NCI-H69 (cell line): ENCODE measurements around the gene MARCHF5.

ENCODE experiments used
- DNase-seq: peaks from one replicate; lab custom pipeline; 2025; lab: John Stamatoyannopoulos, UW

Gene MARCHF5, protein sequence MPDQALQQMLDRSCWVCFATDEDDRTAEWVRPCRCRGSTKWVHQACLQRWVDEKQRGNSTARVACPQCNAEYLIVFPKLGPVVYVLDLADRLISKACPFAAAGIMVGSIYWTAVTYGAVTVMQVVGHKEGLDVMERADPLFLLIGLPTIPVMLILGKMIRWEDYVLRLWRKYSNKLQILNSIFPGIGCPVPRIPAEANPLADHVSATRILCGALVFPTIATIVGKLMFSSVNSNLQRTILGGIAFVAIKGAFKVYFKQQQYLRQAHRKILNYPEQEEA

DNA sequence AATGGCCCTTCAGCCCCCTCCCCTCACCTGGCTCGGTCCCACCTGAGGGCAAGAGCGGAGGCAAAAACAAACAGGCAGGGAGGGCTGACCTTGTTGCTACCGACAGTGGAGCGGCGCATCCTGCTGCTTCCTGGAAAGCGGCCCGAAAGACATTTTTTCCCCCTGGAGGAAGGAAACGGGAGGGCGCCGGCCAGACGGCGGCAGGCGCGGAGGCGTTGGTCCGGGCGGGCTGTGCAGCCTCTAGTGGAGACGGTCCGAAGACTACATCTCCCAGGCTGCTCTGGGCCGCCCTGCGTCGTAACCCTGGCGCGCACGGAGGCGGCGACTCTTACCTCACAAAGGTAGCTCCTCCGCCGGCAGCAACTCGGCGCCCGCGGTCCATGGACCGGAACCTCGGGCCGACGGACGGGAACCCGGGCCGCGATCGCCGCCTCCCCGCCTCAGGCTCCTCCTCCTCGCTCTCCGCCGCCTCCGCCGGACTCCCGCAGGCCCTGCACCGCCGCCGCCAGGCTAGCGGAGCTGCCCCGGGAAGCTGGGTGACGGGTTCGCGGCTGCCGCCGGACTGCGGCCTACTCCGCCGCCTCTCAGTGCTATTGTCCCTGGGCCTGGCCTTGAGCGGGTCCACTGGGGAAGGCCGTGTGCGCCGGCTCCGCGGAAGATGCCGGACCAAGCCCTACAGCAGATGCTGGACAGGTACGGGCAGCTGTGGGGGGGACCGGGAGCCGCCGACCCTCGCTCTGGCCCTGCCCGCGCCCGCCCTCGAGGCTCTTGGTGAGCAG, at the start of gene MARCHF5, which contains the start of gene CPEB3:
MARCHF5 (plus strand) TSS at position 331 of the 779 bp plus-strand sequence; CDS start at position 659, 328 bp downstream.
CPEB3 (minus strand) TSS at position 242 of the 779 bp plus-strand sequence. CDS start 50,728 bp downstream, outside the sequence.
- DNase-seq = peak; percentile 95

DNA sequence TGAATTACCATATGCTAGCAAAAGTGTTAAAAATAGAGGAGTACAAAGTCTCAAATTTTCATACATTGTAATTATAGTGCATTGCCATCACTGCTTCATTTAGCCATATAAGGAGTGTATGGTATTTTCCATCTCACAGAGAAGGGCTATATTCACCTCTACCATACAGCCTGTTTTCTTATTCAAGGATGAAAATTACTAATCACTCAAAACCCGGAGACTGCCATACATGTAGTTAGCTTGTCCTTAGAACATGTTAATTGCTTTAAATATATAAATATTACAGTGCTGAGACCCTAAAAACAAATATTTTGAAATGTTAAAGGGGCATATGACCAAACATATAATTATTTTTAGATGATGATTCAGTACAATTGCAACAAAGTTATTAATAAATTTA, 49.5 kb upstream of the MARCHF5 start:
- no peak for DNase-seq

DNA sequence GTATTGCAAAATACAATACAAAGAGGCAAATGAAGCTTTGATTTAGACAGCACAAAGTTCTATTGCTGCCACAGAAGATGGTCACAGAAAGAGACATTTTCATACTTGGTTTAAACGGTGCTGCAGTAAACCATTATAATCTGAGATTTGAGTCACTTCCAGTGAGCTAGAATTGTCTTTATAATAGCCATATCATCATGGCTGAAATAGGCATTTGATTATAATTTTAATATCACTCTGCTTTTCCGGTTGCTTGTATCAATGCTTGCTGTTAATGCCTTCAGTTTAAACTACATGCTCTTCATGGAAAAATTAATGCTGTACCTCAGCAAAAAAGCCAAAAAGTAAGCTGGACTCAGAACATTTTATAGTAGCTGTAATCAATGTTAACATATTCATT, 48.6 kb upstream of the MARCHF5 start:
- no peak for DNase-seq

DNA sequence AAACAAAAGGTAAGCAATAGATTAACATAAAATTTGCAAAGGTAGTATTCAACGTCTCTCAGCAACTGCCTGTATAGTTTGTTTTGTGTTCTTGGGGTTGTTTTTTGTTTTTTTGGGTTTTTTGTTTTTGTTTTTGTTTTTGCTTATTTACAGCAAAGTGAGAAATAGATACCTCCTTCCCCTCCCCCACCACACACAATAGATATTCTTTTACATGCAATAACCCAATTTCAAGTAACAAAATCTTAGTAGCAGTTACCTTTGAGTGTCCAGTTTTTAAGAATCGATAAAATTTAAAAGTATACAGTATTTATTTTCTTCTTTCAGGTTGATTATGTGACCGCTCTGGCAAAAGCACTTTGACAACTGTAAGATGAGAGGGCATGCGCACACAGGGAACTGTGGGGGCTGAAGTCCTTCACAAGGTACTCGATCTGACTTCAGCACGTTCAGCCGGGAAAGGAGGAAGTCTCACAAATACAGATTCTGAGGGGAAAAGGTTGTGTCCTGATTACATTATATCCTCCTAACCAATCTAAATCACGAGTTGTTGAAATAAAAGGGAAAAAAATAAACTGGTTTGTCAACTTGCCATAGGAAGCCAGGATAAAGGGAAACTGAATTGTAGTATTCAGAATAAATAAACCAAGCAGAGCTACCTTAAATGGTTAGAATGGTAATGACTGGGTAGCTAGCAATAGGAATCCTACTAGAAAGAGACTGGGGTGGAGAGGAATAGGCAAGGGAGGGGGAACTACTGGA, 47.9 kb upstream of the MARCHF5 start:
- peak; percentile 87 for DNase-seq

DNA sequence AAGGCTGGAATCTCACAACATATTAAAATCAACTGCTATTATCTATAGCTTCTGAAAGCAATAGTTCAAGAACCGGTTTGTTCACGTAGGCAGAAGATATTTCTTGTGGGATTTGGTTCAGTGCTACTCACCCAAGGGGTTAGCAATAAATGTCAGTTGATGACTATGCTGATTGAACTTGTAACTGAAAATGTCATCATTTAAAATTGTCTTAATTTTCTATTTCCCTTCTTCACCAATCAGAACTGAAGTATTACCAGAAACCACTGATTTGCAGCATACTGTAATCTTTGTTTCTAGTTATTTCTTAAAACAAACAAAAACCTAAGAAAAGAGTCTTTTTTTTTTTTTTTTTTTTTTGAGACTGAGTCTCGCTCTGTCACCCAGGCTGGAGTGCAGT, 46.2 kb upstream of the MARCHF5 start:
- DNase-seq = no peak

DNA sequence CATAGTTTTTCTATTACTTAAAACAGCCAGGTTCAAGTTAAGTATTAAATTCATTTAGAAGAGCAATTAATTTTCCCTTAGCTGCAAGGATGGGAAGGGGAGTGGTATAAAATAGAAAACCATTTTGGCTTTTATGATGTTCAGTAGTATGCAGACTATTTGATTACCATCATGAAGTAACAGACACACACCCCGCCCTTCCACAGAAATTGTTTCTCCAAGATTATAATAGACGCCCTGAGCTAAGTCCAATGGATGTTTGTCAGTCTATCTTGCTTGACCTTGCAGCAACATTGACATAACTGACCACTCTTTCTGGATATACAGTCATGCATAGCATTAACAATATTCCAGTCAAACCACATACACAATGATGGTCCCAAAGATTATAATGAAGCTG, 42.4 kb upstream of the MARCHF5 start:
- no peak for DNase-seq

DNA sequence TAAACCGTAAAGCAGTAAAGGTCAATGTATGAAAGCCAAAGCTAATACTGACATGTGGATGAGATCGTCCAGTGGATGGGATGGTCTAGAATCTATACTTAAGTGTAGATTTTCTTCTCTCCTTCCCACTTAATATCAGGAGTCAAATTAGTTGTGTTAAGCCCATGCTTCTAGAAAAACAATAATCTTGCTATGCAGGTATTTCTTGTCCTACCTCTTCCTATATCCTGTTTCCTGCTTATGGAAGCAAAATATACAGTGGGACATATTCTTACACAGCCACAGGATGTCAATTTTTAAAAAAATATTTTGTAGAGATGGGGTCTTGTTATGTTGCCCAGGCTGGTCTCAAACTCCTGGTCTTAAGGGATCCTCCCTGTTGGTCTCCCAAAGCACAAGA, 27.6 kb upstream of the MARCHF5 start:
- DNase-seq = no peak

DNA sequence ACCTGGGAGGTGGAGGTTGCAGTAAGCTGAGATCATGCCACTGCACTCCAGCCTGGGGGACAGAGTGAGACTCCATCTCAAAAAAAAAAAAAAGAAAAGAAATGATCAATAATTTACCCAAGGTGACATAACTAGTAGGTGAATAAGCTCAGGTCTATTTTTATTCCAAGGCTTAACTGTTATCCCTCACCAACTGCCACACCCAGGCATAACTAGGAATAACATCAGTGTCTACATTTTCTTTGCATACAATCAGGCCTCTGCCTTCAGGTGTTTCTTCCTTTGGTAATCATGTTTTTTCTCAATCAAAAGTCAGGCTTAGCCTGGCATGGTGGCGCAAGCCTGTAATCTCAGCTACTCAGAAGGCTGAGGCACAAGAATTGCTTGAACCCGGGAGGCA, 26.7 kb upstream of the MARCHF5 start:
- no peak for DNase-seq

DNA sequence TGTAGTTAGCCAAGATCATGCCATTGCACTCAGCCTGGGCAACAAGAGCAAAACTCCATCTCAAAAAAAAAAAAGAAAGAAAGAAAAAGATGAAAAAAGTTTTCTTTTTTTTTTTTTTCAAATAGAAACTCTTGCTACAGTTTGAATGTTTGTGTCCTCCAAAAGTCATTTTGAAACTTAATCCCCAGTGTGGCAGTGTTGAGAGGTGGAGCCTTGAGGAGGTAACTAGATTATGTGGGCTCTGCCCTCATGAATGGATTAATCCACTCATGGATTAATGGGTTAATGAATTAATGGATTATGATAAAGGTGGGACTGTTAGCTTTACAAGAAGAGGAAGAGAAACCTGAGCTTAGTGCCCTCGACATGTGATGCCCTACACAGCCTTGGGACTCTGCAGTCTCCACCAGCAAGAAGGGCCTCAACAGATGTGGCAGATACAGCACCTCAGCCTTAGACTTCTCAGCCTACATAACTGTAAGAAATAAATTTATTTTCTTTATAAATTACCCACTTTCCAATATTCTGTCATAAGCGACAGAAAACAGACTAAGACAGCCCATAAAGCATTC, 25.2 kb upstream of the MARCHF5 start:
- DNase-seq = no peak

DNA sequence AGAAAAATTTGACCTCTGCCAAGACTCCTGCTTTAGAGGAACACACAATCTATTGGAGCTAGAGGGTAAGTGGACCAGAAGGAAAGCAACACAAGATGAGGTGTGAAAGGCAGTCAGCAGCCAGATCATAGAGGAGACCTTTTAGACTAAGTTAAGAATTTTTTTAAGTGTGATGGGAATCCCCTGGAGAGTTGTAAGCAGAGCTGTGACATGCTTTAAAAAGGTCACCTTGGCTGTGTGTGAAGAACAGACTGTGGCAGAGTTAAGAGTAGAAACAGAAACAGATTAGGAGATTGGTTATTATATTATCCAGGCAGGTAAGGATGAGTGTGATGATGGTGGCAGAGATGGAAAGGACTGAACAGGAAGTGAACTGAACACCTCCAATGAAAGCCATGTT, 23.6 kb upstream of the MARCHF5 start:
- DNase-seq = no peak

DNA sequence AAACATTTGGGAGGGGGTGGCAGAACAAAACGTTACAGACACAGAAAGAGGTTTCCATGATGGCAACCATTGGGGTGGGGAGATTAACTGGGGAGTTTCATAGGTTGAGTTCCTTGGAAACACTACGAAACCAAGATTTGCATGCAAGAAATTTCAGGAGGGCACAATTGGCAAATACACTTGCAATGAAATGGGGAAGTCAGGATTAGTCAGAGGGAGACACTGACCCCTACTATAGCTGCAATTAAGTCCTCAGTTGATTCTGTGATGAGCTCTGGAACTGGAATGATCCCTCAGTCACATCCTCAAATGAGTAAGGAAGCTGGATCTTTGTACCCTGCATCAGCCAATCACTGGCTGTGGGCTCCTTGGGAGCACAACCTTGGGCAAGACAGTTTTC, 22.2 kb upstream of the MARCHF5 start:
- no peak for DNase-seq

DNA sequence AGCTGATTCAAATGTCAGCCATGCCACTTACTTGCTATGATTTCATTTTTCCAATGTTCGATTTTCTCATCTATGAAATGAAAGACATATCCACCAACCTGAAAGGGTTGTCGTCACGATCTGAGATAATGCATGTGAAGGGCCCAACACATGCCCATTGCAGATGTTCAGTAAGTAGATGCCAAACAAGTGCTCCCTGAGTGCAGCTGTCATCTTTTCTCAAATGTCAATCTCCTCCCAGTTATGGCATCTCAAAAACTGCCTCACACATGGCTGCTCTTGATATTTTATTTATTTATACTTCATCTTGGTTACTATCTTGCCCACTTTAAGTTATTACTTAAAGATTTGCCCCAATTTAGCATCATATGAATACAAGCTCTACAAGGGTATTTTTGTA, 16.9 kb upstream of the MARCHF5 start:
- no peak for DNase-seq

DNA sequence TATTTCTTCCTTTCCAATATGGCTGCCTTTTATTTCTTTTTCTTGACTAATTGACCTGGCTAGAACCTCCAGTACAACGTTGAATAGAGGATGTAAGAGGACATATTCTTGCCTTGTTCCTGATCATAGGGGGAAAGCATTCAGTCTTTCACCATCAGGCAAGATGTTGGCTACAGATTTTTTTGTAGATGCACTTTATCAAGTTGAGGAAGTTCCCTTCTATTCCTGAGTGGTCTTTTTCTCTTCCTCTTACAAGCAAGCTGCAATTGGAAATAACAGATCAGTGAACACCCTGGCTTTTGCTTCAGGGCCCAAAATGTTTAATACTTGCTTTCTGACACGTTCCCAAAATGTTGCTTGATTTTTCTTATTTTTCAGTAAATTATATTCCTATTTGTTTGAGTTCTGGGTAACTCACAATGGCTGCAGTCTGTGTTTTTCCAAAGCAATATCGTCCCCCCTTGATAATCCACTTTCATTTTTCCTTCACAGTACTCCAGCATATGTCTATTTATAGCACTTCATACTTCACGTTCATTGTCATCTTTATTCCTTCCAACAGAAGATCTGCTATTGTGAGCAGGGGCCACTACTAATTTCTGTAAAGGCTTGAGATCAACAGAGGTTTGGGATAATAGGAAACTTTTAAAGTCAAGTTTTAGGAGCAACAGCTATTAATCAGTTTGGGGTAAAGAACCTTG, 11.8 kb upstream of the MARCHF5 start:
- DNase-seq = no peak

DNA sequence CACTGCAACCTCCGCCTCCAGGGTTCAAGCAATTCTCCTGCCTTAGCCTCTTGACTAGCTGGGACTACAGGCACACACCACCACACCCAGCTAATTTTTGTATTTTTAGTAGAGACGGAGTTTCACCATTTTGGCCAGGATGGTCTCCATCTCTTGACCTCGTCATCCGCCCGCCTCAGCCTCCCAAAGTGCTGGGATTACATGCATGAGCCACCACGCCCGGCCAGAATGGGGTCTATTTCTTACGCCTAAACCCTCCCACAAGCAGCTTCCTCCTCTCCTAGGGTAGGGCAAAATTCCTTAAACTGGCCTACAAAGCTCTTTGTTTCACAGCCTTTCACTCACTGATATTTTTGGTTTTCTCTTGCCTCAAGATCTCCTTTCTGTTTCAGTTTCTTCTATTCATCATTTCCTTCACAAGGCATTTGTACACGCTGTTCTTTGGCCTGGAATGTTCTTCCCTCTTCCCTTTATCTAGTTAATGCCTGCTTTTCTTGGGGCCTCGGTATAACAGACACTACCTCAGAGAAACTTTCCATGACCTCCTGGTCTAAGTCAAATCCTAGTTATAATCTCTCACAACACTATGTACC, 6.8 kb upstream of the MARCHF5 start:
- no peak for DNase-seq

DNA sequence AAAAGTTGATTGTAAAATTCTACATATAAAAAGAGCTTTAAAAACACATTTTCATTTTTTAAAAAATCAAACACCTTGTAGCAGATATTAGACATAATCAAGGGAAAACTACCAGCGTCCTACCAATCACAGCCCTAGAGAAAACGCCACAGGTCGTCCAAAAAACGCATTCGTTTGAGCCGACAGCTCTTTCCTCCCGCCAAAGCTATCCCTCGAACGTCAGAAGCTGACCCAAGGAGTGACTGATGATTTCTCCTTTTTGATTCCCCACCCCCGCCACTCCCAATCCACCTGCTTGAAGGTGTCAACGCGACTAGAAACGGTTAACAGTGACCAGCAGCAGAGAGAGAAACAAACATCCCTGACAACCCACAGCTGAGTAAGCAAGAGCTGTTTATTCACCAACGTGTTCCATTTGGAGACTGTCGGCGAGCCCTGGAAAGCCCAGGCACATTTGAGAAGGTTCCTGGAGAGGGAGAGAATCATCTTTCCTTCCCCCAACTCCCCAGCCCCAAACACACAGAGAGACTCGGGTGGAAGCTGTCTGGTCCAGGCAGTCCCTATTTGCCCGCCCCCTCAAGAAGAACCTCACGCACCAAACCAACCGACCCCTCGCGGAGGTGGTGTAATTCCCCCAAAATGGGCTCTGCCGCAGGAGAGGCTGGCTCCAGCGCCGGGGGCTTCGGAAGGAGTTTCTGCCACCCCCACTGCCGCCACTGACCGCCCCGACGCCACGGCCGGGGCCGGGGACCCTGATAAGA, 711 bp upstream of the MARCHF5 start:
- peak; percentile 87 for DNase-seq

DNA sequence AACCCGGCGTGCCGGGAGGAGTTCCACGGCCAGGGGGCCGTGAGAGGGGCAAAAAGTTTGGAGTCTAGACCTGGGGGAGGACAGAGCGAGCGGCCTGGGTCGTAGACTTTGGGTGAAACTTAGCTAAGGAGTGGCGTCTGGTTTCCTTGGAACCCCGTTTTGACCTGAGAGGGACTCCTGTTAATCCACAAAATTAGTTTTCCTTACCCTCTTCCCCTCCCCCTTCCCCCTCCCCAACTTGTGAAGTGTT, 574 bp downstream of the MARCHF5 start:
- peak; percentile 44 for DNase-seq

DNA sequence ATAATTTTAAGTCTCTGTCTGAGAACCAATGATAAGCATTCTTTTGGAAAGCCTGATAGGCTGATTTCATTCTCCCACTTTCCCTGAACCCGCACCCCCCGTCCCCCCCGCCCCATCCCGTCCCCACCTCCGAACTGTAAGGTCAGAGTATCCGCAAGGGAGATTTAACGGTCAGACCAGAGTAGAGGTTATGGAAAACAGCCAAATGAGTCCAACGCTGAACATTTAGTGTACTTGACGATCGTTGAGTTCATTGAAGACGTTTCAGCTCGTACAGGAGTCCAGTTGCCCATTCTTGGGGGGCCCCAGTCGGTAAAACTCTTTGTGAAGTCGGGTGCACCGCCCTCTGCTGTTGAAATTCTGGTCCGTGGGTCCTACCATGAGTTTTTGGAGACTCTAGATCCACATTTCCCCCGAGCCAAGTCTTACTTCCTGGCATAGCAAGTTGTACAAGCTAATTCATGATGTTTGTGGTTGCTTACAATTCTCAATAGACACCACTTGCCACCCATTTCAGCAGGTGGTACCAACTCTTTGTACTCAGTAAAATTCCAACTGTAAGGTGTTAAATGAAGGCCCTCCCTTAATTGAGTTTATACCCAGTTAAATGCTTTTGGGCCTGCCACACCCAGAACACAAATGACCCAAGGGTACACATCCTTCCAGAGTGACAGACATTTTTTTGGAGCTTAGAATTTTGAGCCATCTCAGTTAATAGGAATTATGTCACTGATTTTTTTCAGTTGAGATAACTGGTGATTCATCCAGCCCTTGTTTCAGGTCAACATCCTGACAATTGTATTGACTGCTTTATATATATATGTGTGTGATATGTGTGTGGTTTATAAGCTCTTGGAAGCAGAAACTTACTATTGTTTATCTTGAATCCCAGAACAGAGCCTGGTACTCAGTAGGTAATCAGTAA, 1.2 kb downstream of the MARCHF5 start:
- peak; percentile 51 for DNase-seq

DNA sequence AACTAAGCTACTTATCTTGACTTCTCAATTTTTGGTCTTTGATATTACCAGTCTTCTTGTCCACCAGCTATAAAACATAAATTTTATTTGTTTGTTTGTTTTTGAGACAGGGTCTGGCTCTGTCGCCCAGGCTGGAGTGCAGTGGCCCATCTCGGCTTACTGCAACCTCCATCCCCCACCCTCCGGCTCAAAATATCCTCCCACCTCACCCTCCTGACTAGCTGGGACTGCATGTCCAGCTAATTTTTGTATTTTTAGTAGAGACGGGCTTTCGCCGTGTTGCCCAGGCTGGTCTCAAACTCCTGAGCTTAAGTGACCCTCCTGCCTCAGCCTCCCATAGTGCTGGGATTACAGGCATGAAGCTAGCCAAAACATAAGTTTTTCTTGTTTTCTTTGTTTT, 7.5 kb downstream of the MARCHF5 start:
- no peak for DNase-seq

DNA sequence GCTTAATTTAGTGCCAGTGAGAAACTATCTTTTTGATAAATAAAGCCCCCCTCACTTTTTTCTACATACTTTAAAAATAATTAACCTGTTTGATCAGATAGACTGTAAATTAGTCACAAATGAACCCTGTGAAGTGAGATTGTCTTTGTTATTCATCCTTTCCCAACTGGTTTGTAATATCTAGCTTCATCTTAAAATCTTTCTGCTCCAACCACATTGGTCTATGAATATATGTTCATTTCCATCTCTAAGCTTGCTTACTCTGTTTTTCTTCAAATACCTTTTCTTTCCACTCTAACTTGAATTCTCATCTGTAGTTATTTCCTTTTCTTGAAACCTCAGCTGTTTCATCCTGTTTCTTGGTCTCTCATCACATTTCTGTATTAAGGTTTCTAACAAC, 12.1 kb downstream of the MARCHF5 start:
- DNase-seq = no peak

DNA sequence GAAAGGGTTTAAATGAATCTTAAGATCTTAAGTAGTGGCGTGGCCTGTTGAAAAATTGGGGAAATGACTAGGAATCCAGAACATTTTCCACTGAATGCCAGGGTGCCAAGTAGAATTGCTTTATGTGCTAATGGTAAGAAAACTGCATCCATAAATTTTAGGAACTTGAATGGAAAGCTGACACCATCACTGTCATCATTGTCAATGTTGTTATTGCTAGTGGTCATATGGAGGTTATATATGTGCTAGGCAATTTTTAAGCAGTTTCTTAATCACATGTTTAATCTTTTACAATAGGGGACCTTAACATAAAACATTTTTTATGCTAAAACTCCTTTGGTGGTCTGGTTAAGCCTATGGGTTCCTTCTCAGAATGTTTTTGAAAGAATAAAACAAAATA, 13.1 kb downstream of the MARCHF5 start:
- DNase-seq = no peak
